Right lobe of liver (tissue), 6 donors: ENCODE data around the gene MAL. TPM values are rescaled to one million over a fixed set of nuclear protein-coding genes. Genes with fewer than 3 reads are reported as not detected.

ENCODE experiments used
- ATAC-seq, 4 donors: fragments of 200-7000 bp; cut with Tn5 transposase; one replicate each; pipeline ENCODE4 v1.9.1; 2020; ENCODE audit warnings: mild to moderate bottlenecking in 4 of 4, moderate library complexity in 4 of 4
- DNase-seq, 3 donors: peaks; one replicate each; pipeline ENCODE4 v3.0.0-alpha.2; 2020
- H3K27ac ChIP-seq, 3 donors: fragments of 200-600 bp; one replicate each; pipeline ENCODE4 v1.8.0; 2022
- H3K27me3 ChIP-seq, 2 donors: fragments of 200-600 bp; one replicate each; pipeline ENCODE4 v1.8.0; 2022
- H3K36me3 ChIP-seq, 4 donors: fragments of 200-600 bp; sonication (generic) in 1 of 4; one replicate each; pipeline versions ENCODE4 v1.5.1 to v1.8.0; 2017 to 2022; ENCODE audit warnings: control low read depth in 1 of 4
- H3K4me1 ChIP-seq, 4 donors: fragments of 200-600 bp; sonication (generic) in 1 of 4; one replicate each; pipeline versions ENCODE4 v1.5.1 to v1.8.0; 2017 to 2022; ENCODE audit warnings: control low read depth in 1 of 4
- H3K4me3 ChIP-seq, 3 donors: fragments of 200-600 bp; one replicate each; pipeline ENCODE4 v1.8.0; 2022
- H3K9me3 ChIP-seq, 4 donors: fragments of 200-600 bp; sonication (generic) in 1 of 4; one replicate each; pipeline versions ENCODE4 v1.5.1 to v1.8.0; 2017 to 2022; ENCODE audit warnings: control low read depth in 1 of 4
- POLR2A ChIP-seq: fragments of 450-650 bp; IDR thresholded peaks from one replicate; pipeline ENCODE4 v1.6.1; 2017; ENCODE audit warnings: antibody characterized with exemption, mild to moderate bottlenecking
- WGBS: methylation state at CpG from one replicate; pipeline ENCODE4 v1.1.6; 2018; ENCODE audit warnings: low coverage, low lambda C conversion rate; ENCODE audit not compliant: insufficient coverage; ENCODE audit errors: missing lambda C conversion rate; 5-methylcytosine and 5-hydroxymethylcytosine counted together
- intact Hi-C, 2 donors: fragments of 100-400 bp; cut with DNase I; formaldehyde crosslinking; loops; one replicate each; pipeline versions ENCODE4 v1.11.2 to v1.14.1; 2022
- total RNA-seq, 6 experiments: library from RNA; depleted of rRNA in 2 of 6; stranded (reverse); fragments of >200 nt in 2 of 6; fragmentation: NEBNext Ultra II Directional in 3 of 6; extraction: Animal tissue kit (Norgen Biotek cat#: 25700) in 3 of 6; gene quantifications; one replicate each; pipeline versions ENCODE4 v1.1.0 to v1.2.4, GENCODE V29; 2016 to 2023
- TF ChIP-seq, protein P1 (sequence below), 4 donors: fragments of 200-600 bp in 3 of 4; fragments of 450-650 bp in 1 of 4; IDR thresholded peaks; one replicate each; pipeline versions ENCODE4 v1.5.1 to v1.8.0; 2016 to 2022; ENCODE audit warnings: antibody characterized with exemption in 4 of 4, mild to moderate bottlenecking in 2 of 4
- donor health status: DM: no; HTN: yes; CAD: no.
- donor health status: DM: no; HTN: no; CAD: no.
- donor health status: DM: no; HTN: no; CAD: no.
- donor health status: DM: no; HTN: yes; CAD: no.
- donor health status: DM: no; HTN: yes; CAD: no.

MAL gene
- total RNA-seq, 6 experiments from 2014 or later, result 0.24 TPM; not detected in 5

DNA sequence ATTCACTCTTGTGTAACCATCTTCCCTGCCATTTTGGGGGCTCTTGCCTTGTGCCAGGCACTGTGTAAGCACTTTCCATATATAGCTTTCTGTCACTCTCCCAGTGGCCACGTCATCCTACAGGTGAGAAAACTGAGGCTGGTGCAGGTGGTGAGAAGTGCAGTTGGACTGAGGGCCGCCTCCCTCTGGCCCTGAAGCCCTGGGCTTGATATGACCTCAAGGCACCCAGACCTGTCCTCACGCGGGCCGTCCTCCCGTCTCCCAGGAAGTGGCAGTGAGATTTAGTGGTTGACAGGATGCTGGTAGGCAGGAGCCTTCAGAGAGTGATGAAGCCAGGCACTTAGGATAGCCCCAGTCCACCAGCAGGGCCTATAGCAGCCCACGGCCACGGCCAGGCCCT lies 30.5 kb downstream of the MAL start:
- Histone ChIP-seq H3K4me1 (no peaks in the 10 kb centered on the region), H3K27me3 (no peaks in the 10 kb centered on the region), H3K27ac (no peak overlapping the region)

DNA sequence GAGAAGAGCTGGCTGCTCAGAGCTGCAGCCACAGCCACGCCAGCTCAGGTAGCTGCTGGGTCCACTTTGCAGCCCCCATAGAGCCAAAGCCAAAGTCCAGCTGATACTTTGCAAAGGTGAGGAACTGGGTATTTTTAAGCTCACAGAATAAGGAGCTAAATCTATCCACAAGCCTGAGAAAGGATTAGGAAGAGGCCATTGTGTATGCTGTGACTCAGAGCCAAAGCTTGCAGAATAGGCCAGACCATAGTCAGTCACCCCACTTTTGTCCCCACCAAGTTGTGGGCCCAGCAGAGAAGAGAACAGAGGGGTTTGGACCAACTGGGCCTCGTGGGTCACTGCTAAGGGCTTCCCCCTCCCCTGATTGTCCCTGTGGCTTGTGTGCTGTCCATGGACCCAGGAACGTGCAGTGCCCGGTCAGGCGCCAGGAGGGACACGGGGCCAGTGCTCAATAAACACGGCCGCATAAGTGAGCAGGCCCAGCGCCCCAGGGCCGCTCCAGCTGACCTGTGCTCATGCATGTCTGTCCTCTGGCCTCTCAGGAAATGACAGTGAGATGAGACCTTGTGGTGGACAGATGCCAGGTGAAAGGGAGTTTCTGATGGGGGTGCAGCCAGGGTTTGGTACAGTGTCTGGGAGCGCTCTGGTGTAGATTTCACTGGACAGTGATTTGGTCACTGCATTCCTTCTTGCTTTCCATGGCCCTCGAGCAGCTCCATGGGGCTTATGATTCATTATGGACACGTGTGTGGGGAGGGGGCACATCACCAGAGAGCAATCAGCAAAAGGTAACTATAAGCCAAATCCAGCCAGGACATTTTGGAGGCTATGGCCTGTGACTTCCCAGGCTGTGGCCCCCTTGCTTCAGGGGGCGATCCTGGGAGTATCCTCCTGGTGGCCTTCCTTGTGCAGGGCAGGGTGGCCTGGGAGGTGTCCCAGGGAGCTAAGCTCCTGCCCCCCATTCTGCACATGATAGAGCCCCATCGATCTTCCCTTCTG lies 31.3 kb downstream of the MAL start:
- WGBS, result 55% methylated on average over 3 of the region's 15 CpGs
- intact Hi-C loops, result no loop called here
- Histone ChIP-seq H3K4me3 (no peak overlapping the region), H3K27me3 (no peaks in the 10 kb centered on the region), H3K36me3 (no peaks in the 10 kb centered on the region), H3K4me1 (no peaks in the 10 kb centered on the region), H3K27ac (no peak overlapping the region), H3K9me3 (no peaks in the 10 kb centered on the region)
- TF ChIP-seq, protein P1, sequence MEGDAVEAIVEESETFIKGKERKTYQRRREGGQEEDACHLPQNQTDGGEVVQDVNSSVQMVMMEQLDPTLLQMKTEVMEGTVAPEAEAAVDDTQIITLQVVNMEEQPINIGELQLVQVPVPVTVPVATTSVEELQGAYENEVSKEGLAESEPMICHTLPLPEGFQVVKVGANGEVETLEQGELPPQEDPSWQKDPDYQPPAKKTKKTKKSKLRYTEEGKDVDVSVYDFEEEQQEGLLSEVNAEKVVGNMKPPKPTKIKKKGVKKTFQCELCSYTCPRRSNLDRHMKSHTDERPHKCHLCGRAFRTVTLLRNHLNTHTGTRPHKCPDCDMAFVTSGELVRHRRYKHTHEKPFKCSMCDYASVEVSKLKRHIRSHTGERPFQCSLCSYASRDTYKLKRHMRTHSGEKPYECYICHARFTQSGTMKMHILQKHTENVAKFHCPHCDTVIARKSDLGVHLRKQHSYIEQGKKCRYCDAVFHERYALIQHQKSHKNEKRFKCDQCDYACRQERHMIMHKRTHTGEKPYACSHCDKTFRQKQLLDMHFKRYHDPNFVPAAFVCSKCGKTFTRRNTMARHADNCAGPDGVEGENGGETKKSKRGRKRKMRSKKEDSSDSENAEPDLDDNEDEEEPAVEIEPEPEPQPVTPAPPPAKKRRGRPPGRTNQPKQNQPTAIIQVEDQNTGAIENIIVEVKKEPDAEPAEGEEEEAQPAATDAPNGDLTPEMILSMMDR (IDR thresholded peaks at IDR 0.05), result no peak
- TF ChIP-seq POLR2A, result no peak
- ATAC-seq (no peak), DNase-seq (peak in 1 of 3 donors; percentile 11)

More for the DNA sequence above, 30.5 kb downstream of the MAL start:
- TF ChIP-seq POLR2A, result no peak
- TF ChIP-seq, protein P1 (IDR thresholded peaks at IDR 0.05), result no peak
- ATAC-seq, result no peak
- WGBS, result 67% methylated on average over 1 of the region's 8 CpGs
- Histone ChIP-seq H3K36me3 (no peaks in the 10 kb centered on the region), H3K9me3 (no peaks in the 10 kb centered on the region), H3K4me3 (no peak overlapping the region)
- DNase-seq, result no peak
- intact Hi-C loops, result no loop called here

DNA sequence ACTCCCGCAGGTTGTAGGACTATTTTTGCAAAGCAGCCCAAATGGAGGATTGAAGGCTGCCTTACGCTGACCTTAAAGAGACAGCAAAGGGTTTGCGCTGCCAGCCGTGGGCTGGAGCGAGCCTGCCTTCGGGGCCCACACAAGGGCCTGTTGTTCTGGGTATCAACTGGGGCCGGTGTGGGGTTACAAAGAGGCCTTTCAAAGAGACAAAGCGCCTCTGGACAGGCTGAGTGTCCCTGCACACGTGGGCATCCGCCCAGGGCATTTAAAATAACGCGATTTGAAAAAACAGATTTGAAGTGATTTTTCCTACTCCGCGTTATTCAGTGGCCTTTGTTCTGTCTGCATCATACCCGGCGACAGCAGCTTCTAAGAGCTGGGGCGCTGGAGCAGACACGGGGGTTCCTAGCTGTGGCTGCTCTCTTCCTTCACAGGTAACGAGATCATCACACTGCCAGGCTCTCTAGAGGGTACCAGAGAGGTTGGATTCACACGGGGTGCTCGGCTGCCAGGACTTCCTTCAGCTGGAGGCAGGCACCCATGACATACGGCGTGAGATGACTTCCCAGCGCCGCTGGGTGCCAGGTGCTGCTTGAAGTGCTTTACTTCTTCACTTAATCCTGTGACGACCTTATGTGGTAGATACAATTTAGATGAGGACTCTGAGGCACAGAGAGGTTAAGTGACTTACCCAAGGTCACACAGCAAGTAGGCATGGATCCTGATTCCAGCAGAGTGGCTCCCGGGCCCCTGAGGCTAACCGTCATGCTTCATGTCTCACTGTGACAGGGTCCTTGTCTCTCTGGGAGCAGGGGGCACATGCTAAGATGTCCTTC lies 32.2 kb downstream of the MAL start:
- ATAC-seq (no peak), DNase-seq (peak in 1 of 3 donors; percentile 14)
- H3K9me3 ChIP-seq, result no peaks in the 10 kb centered on the region
- H3K4me1 ChIP-seq, result no peaks in the 10 kb centered on the region
- no peaks in the 10 kb centered on the region for H3K36me3 ChIP-seq
- H3K27me3 ChIP-seq, result no peaks in the 10 kb centered on the region
- 81% methylated on average over 14 of the region's 28 CpGs for WGBS
- intact Hi-C loops, result no loop called here
- H3K4me3 ChIP-seq, result no peak overlapping the region
- TF ChIP-seq POLR2A, result no peak
- H3K27ac ChIP-seq, result no peak overlapping the region

DNA sequence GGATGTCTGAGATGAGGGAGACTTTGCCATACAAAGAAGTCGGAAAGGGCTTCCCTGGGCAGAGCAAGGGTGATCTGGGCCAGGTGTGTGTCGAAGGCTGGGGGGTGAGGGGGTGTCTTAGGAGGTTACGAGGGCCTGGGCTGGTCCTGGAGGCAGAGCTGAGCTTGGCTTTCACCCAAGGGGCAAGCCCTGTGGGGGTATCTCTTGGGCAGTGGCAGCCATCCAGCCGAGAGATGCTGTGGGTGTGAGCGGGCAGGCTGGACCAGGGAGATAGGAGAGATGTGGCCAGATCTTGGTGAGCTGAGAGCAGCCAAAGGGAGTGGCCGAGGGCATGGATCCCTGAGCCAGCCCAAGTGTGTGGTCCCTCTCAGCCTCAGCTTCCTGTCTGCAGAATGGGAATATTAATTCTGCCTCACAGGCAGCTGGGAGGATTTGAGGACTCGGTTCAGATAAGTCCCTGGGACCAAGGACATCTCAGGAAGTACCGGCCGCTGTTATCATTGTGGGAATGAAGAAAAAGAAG lies 33.0 kb downstream of the MAL start:
- H3K27ac ChIP-seq, result no peak overlapping the region
- no peaks in the 10 kb centered on the region for H3K4me1 ChIP-seq
- H3K27me3 ChIP-seq, result no peaks in the 10 kb centered on the region
- intact Hi-C loops, result no loop called here
- no peak overlapping the region for H3K4me3 ChIP-seq
- H3K9me3 ChIP-seq, result no peaks in the 10 kb centered on the region
- H3K36me3 ChIP-seq, result no peaks in the 10 kb centered on the region
- no peak for DNase-seq
- ATAC-seq, result peak in 1 of 4 donors; percentile 18
- WGBS, result 43% methylated on average over 4 of the region's 9 CpGs
- TF ChIP-seq, protein P1 (IDR thresholded peaks at IDR 0.05), result no peak
- no peak for TF ChIP-seq POLR2A
